ENCODE measurements around the gene JARID2. TPM values are rescaled to one million over a fixed set of nuclear protein-coding genes. Genes with fewer than 3 reads are reported as not detected.

The JARID2 gene
- total and polyA plus RNA-seq, 2 of the 8 experiments (the other 6 are each of a cell fraction or from before 2014, with no cell fraction given) = 60.1 to 239 TPM

- TF ChIP-seq MAX (IDR thresholded peaks at IDR 0.05) = no peak
Measured at GRCh38 chr6:15205321-15205720, 40.5 kb upstream of the JARID2 start (continued).
